ENCODE data around the gene CYP2W1.

DNA sequence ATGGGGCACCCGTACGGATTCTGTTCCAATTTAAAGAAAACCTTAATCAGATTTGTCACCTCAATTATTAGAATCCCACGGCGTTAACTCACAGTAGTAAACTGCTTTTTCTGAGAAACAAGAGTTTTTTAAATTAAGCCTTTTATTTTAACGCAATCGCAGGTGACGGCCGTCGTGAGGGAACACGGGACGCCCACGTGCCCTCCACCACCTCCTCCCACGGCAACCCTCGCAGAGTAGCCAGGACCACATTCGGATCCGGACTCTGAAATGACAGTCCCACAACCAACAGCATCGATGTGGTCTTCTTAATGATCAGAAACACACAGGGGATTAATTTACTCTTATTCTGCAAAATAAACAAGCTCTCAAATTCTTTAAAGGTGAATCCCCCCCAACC is 39.4 kb downstream of the CYP2W1 start:
- TF ChIP-seq CTCF (IDR thresholded peaks at IDR 0.05) = no peak
- TF ChIP-seq POLR2A (IDR thresholded peaks at IDR 0.05) = no peak
